Liver (tissue), 3 donors: ENCODE measurements around the gene PSMD11.

Experiments used
- CTCF ChIP-seq: fragments of 150-350 bp; IDR thresholded peaks from 2 replicates; pipeline ENCODE4 v1.5.1; 2017; ENCODE audit warnings: improper control_type of control experiment, low read depth, low read length; ENCODE audit not compliant: missing input control
- FOXA1 ChIP-seq: IDR thresholded peaks from 2 replicates; pipeline ENCODE4 v1.6.1; 2016; ENCODE audit warnings: antibody characterized with exemption
- JUND ChIP-seq, 2 donors: IDR thresholded peaks; 2 replicates each; pipeline ENCODE4 v1.6.1; 2016; ENCODE audit warnings: antibody characterized with exemption in 2 of 2
- MAX ChIP-seq: IDR thresholded peaks from 2 replicates; pipeline ENCODE4 v1.6.1; 2016; ENCODE audit warnings: antibody characterized with exemption
- NR2F2 ChIP-seq: IDR thresholded peaks from 2 replicates; pipeline ENCODE4 v1.6.1; 2016; ENCODE audit warnings: antibody characterized with exemption
- RAD21 ChIP-seq, 2 donors: IDR thresholded peaks; 2 replicates each; pipeline ENCODE4 v1.6.1; 2016; ENCODE audit warnings: antibody characterized with exemption in 2 of 2, mild to moderate bottlenecking in 2 of 2
- REST ChIP-seq: IDR thresholded peaks from 2 replicates; pipeline ENCODE4 v1.6.1; 2016; ENCODE audit warnings: antibody characterized with exemption, mild to moderate bottlenecking
- RXRA ChIP-seq, 2 donors: IDR thresholded peaks; 2 replicates each; pipeline ENCODE4 v1.6.1; 2017 to 2018; ENCODE audit warnings: antibody characterized with exemption in 2 of 2, mild to moderate bottlenecking in 1 of 2
- ZBTB33 ChIP-seq: IDR thresholded peaks from 2 replicates; pipeline ENCODE4 v1.6.1; 2016; ENCODE audit warnings: antibody characterized with exemption
- donor health status: healthy.
- donor health status: healthy.

- no peak for TF ChIP-seq RXRA (IDR thresholded peaks at IDR 0.05)
- TF ChIP-seq CTCF = no peak
- TF ChIP-seq NR2F2 = no peak
- TF ChIP-seq REST = no peak
- TF ChIP-seq RAD21 (IDR thresholded peaks at IDR 0.05) = no peak
- TF ChIP-seq JUND (IDR thresholded peaks at IDR 0.05) = no peak
- TF ChIP-seq ZBTB33 = no peak
- TF ChIP-seq FOXA1 = no peak
- TF ChIP-seq MAX = no peak
These were observed 2.4 kb upstream of the PSMD11 start for GRCh38 chr17:32441886-32442285.
